ENCODE measurements around the gene DOK6. TPM values are rescaled to one million over a fixed set of nuclear protein-coding genes. Genes with fewer than 3 reads are reported as not detected.

The DOK6 gene
- total RNA-seq, 2 experiments from 2014 or later: not detected

DNA sequence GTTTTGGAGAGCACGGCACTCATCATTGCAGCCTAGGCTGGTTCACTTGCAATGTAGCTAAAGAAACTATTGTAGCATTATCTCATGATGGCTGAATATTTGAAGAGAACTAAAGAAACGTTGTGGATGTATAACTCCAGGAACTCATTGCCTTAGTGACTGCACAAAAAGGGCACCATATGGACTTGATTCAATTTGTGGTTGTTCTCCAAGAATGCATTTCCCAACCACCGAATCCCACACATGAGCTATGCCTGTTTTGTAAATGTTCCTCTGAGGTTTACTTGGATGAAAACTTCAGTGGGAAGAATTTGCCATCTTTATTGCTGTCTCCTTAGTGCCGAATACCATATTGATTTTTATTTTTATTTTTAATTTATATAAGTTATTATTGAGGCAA, 43.5 kb downstream of the DOK6 start:
- CTCF ChIA-PET: interaction anchor here (0.8 kb wide), 1 partner anchor 195 kb away, joined by 4 read pairs; no protein-coding TSS in a partner anchor
- H3K27ac Mint-ChIP-seq: no peak overlapping the region
- POLR2A ChIA-PET: no interaction called here
- peaks cover 3% of the 10 kb centered on the region for H3K9me3 Mint-ChIP-seq (ENCODE audit: low read depth)
- H3K36me3 Mint-ChIP-seq (ENCODE audit: low read depth): no peaks in the 10 kb centered on the region
- H3K27me3 Mint-ChIP-seq: peaks cover 5% of the 10 kb centered on the region
- DNase-seq (no peak), ATAC-seq (no peak)
- H3K4me3 Mint-ChIP-seq: no peak overlapping the region
- H3K4me1 Mint-ChIP-seq: no peaks in the 10 kb centered on the region
- intact Hi-C loops (cut with DNase I, micrococcal nuclease): no loop called here

DNA sequence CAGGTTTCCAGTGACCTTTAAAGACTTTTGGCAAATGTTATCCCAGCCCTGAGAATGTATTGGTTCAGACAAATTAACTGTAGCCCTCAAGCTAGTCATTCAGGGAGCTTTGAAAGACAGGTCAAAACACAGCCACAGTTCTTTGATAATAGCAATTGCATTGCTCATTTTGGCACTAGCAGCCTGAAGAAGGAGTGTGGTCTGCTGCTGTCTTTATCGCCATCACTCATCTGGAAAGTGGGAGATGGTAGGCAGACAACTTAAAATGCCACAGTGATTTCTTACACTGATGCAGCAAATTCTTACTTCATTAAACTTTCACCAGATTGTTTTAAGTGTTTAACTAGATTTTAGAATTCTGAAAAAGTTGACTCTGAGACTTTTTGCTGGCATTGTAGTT, 47.2 kb downstream of the DOK6 start:
- CTCF ChIA-PET: no interaction called here
- POLR2A ChIA-PET: no interaction called here
- ATAC-seq: no peak
- Mint-ChIP-seq H3K4me3 (no peak overlapping the region), H3K4me1 (no peaks in the 10 kb centered on the region), H3K36me3 (ENCODE audit: low read depth) (no peaks in the 10 kb centered on the region), H3K27me3 (peaks cover 3% of the 10 kb centered on the region), H3K27ac (no peak overlapping the region), H3K9me3 (ENCODE audit: low read depth) (peaks cover 2% of the 10 kb centered on the region)
- intact Hi-C loops (cut with DNase I, micrococcal nuclease): no loop called here
- no peak for DNase-seq

DNA sequence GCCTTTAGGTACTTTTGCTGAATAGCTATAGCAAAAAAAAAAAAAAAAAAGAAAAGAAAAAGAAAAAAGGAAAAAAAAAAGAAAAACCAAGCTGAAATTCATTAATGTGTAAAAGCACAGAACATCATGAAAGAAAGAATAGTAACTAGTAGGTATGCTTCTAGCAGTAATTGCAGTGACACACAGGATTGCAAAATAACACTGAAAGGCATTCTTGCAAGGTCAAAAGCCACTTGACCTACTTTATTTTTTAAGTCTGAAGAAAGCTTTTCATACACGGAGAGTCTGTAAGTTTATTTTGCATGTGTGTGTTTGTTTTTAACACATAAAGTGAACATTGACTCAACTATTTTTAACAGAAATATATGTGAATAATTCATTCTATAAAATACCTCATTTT, 54.4 kb downstream of the DOK6 start:
- CTCF ChIA-PET: no interaction called here
- POLR2A ChIA-PET: no interaction called here
- Mint-ChIP-seq H3K4me3 (no peak overlapping the region), H3K36me3 (ENCODE audit: low read depth) (no peaks in the 10 kb centered on the region), H3K9me3 (ENCODE audit: low read depth) (peaks cover 3% of the 10 kb centered on the region), H3K27ac (no peak overlapping the region), H3K27me3 (no peaks in the 10 kb centered on the region), H3K4me1 (no peaks in the 10 kb centered on the region)
- ATAC-seq (no peak), DNase-seq (no peak)
- intact Hi-C loops (cut with DNase I, micrococcal nuclease): no loop called here

DNA sequence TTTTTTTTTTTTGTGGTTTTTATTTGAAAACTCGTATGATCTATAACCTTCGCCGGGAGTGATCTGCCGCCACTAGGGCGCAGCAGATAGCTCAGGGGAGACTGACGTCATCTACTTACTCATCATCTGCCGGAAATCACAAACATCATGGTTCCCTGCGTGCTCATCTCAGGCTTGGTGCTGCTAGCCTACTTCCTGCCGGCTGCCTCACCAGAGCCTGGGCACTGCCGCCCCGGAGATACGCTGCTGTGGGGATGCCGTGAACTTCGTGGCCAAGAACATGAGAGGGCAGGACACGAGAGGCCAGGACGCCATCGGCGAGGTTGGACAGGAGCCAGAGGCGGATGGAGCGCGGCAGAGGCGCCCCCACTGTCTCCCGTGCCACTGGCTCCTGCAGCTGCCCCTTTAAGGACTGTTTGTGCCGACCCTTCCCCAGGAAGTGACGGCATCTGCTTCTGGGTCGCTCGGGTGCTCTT, 68.8 kb downstream of the DOK6 start:
- intact Hi-C loops (cut with DNase I, micrococcal nuclease): loop anchor here (1.0 to 10.0 kb wide), 3 partner anchors 505 to 617 kb away; no protein-coding TSS in a partner anchor
- POLR2A ChIA-PET: no interaction called here
- Mint-ChIP-seq H3K4me1 (peaks cover 2% of the 10 kb centered on the region), H3K36me3 (ENCODE audit: low read depth) (no peaks in the 10 kb centered on the region), H3K27me3 (peaks cover 4% of the 10 kb centered on the region), H3K4me3 (no peak overlapping the region), H3K27ac (peak overlapping the region; percentile 67), H3K9me3 (ENCODE audit: low read depth) (peaks cover 2% of the 10 kb centered on the region)
- ATAC-seq (peak; percentile 94), DNase-seq (peak; percentile 76)
- CTCF ChIA-PET: interaction anchor here (0.7 to 1.0 kb wide), 2 partner anchors 15 to 20 kb away, joined by 3 to 4 read pairs; no protein-coding TSS in a partner anchor

DNA sequence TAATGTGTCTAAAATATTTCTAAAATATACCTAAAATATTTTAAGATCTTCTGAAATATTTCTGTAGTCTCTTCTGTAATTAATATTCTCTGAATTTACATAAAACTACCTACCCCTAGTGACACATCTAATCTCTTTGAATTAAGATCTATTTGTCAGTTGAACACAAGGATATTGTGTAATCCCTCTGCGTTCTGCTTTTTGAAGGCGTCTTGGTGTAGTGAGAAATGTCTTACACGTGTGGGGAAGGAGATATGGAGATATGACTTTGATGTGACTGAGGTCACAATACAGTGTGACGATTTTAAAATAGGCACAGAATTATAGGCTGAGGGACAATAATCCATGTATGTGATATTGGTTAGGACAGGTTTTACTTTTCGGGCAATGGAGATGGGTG, 79.8 kb downstream of the DOK6 start:
- DNase-seq (no peak), ATAC-seq (no peak)
- Mint-ChIP-seq H3K27me3 (peaks cover 11% of the 10 kb centered on the region), H3K9me3 (ENCODE audit: low read depth) (no peaks in the 10 kb centered on the region), H3K27ac (no peak overlapping the region), H3K4me3 (no peak overlapping the region), H3K4me1 (no peaks in the 10 kb centered on the region), H3K36me3 (ENCODE audit: low read depth) (no peaks in the 10 kb centered on the region)
- CTCF ChIA-PET: no interaction called here
- POLR2A ChIA-PET: no interaction called here
- intact Hi-C loops (cut with DNase I, micrococcal nuclease): no loop called here

DNA sequence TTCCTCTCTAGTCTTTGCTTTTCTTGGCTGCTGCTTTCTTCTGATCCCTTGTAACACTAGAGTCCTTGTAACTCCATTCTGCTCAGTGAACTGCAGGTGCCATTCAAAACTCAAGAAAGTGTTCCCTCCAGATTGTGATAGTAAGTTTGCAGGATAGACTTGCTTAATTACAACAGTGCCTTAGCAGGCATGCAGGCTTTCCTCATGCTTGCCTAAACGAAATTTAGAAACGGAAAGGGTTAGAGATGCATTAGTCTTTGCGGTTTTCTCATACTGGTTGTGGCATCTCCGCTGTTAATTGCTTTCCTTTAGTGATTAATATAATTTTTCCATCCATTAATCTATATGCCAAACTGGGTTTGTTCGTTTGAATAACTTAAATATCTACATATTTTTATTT, 82.9 kb downstream of the DOK6 start:
- Mint-ChIP-seq H3K9me3 (ENCODE audit: low read depth) (no peaks in the 10 kb centered on the region), H3K27ac (no peak overlapping the region), H3K36me3 (ENCODE audit: low read depth) (no peaks in the 10 kb centered on the region), H3K4me1 (no peaks in the 10 kb centered on the region), H3K4me3 (no peak overlapping the region), H3K27me3 (peaks cover 18% of the 10 kb centered on the region)
- intact Hi-C loops (cut with DNase I, micrococcal nuclease): no loop called here
- CTCF ChIA-PET: interaction anchor here (0.6 kb wide), 1 partner anchor 873 kb away, joined by 3 read pairs; no protein-coding TSS in a partner anchor
- POLR2A ChIA-PET: no interaction called here
- no peak for DNase-seq
- ATAC-seq: no peak

DNA sequence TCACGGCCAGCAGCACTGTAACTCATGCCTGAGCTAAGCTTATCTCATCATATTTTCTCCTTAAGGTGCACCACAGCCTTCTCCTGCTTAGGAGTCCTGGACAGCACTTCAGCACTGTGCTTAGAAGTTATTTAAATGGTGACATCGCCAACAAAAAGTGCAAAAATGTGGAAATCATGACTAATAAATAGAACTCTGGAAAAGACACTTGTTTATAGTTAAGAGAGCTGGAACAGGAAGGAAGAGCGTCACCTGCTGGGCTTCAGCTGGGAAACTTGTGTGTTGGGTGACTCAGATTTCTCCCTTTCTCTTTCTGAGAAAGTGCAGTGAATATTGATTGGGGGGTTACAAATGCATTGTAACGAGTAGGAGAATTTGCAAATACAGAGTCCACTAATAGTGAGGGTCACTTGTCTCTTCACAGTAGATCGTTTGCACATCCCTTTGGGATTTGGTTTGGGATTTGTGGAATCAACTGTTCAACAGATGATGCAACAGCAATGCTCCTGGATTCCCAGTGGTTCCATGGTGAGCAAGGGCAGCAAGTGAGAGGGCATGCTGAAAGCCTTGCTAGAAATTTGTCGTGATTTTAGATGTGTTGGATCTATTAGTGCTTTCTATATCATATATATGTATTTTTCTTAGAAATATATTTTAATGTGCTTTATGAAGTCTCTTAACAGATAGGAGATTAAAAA, 84.2 kb downstream of the DOK6 start:
- Mint-ChIP-seq H3K36me3 (ENCODE audit: low read depth) (no peaks in the 10 kb centered on the region), H3K27ac (no peak overlapping the region), H3K4me1 (no peaks in the 10 kb centered on the region), H3K9me3 (ENCODE audit: low read depth) (no peaks in the 10 kb centered on the region), H3K27me3 (peaks cover 20% of the 10 kb centered on the region), H3K4me3 (no peak overlapping the region)
- no peak for DNase-seq
- ChIA-PET POLR2A (no interaction called here), CTCF (interaction anchor here (0.6 kb wide), 1 partner anchor 16 kb away, joined by 3 read pairs; no protein-coding TSS in a partner anchor)
- intact Hi-C loops (cut with DNase I, micrococcal nuclease): no loop called here
- ATAC-seq: no peak

DNA sequence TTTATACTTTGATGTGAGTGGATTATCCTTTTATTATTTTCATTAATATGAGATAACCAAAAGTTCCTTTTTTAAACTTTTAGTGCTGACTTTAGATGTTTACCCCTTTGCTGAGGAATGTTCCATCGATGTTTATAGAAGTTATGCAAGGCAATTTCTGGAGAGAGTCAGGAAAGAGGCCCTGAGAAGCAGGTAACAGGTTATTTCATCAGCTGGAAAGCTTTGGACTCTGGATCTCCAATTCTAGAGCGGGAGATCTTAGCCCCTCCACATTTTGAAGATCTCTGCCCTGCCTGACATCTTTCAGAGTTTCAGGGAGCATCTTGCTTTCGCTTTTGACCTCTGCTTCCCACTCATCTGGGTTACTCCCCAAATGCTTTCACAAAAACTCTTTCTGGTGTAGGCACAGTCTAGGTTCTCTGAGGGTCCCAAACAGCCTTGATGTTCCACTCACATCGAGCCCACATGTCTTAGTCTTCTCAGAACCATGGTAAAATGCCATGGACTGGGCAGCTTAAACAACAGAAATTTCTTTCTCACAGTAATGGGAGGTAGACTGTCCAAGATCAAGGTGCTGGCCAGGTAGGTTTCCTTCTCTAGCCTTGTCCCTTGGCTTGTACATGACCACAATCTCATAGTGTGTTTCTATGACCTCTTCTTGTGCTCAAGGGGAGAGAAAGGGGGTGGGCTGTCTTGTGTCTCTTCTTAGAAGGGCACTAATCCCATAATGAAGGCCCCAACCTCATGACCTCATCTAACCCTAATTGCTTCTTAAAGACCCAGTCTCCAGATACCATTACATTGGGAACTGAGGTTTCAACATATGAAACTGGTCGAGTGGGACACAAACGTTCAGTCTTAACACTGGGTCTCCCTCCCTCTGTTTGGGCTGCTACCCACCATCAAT, 87.1 kb downstream of the DOK6 start:
- ATAC-seq (no peak), DNase-seq (no peak)
- ChIA-PET CTCF (no interaction called here), POLR2A (no interaction called here)
- Mint-ChIP-seq H3K27me3 (peaks cover 16% of the 10 kb centered on the region), H3K27ac (no peak overlapping the region), H3K36me3 (ENCODE audit: low read depth) (no peaks in the 10 kb centered on the region), H3K4me3 (no peak overlapping the region), H3K4me1 (no peaks in the 10 kb centered on the region), H3K9me3 (ENCODE audit: low read depth) (no peaks in the 10 kb centered on the region)
- intact Hi-C loops (cut with DNase I, micrococcal nuclease): no loop called here

DNA sequence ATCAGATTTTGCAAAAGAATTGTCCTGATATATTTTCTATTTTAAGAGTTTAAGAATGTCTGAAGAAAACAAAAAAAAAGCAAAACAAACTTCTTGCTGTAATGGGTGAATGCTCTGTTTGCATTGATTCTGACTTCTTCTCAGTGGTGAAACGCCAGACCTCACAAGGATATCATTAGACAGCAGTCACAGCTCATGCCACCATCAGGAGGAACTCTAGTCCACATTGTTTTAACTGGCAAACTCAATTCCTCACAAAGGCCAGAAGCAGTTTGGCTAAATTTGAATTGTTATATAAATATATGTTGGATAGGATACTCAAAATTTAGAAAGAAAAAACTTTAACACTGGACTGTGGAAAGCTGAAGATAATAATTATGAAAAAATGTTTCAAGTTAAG, 89.4 kb downstream of the DOK6 start:
- ChIA-PET POLR2A (no interaction called here), CTCF (interaction anchor here (0.6 to 0.7 kb wide), 2 partner anchors 55 to 158 kb away, joined by 3 to 4 read pairs; no protein-coding TSS in a partner anchor)
- no peak overlapping the region for H3K4me3 Mint-ChIP-seq
- H3K36me3 Mint-ChIP-seq (ENCODE audit: low read depth): no peaks in the 10 kb centered on the region
- no peaks in the 10 kb centered on the region for H3K9me3 Mint-ChIP-seq (ENCODE audit: low read depth)
- no peak overlapping the region for H3K27ac Mint-ChIP-seq
- H3K4me1 Mint-ChIP-seq: no peaks in the 10 kb centered on the region
- peaks cover 10% of the 10 kb centered on the region for H3K27me3 Mint-ChIP-seq
- DNase-seq: no peak
- intact Hi-C loops (cut with DNase I, micrococcal nuclease): no loop called here
- no peak for ATAC-seq

- intact Hi-C loops (cut with DNase I, micrococcal nuclease): no loop called here
- Mint-ChIP-seq H3K4me1 (no peaks in the 10 kb centered on the region), H3K36me3 (ENCODE audit: low read depth) (no peaks in the 10 kb centered on the region), H3K4me3 (no peak overlapping the region), H3K9me3 (ENCODE audit: low read depth) (no peaks in the 10 kb centered on the region), H3K27ac (no peak overlapping the region), H3K27me3 (peaks cover 8% of the 10 kb centered on the region)
- ATAC-seq (no peak), DNase-seq (no peak)
- ChIA-PET CTCF (no interaction called here), POLR2A (no interaction called here)
Observed at GRCh38 chr18:69490813-69491212, 90.1 kb downstream of the DOK6 start.

GRCh38 chr18:69491576-69491975, 90.9 kb downstream of the DOK6 start:
- CTCF ChIA-PET: no interaction called here
- Mint-ChIP-seq H3K27ac (no peak overlapping the region), H3K9me3 (ENCODE audit: low read depth) (no peaks in the 10 kb centered on the region), H3K4me1 (no peaks in the 10 kb centered on the region), H3K4me3 (no peak overlapping the region), H3K27me3 (peaks cover 8% of the 10 kb centered on the region), H3K36me3 (ENCODE audit: low read depth) (no peaks in the 10 kb centered on the region)
- DNase-seq: no peak
- intact Hi-C loops (cut with DNase I, micrococcal nuclease): no loop called here
- POLR2A ChIA-PET: no interaction called here
- no peak for ATAC-seq

GRCh38 chr18:69492861-69493260, 92.2 kb downstream of the DOK6 start:
- intact Hi-C loops (cut with DNase I, micrococcal nuclease): no loop called here
- ChIA-PET POLR2A (no interaction called here), CTCF (no interaction called here)
- H3K27ac Mint-ChIP-seq: no peak overlapping the region
- DNase-seq (no peak), ATAC-seq (no peak)
- no peaks in the 10 kb centered on the region for H3K4me1 Mint-ChIP-seq
- peaks cover 5% of the 10 kb centered on the region for H3K27me3 Mint-ChIP-seq
- no peaks in the 10 kb centered on the region for H3K9me3 Mint-ChIP-seq (ENCODE audit: low read depth)
- no peaks in the 10 kb centered on the region for H3K36me3 Mint-ChIP-seq (ENCODE audit: low read depth)
- H3K4me3 Mint-ChIP-seq: no peak overlapping the region

Measured in activated CD4-positive, alpha-beta T cell treated with anti-CD3 and anti-CD28 coated beads for 36 hours (primary cell).